K562 (cell line): ENCODE measurements around the gene SELENOT. TPM values are rescaled to one million over a fixed set of nuclear protein-coding genes. Genes with fewer than 3 reads are reported as not detected.

Source experiments
- CC2D1A ChIP-seq: fragments of 450-650 bp; IDR thresholded peaks from 2 replicates; pipeline ENCODE4 v1.6.1; 2017; ENCODE audit warnings: mild to moderate bottlenecking
- CCAR2 ChIP-seq: fragments of 200-400 bp; formaldehyde crosslinking; IDR thresholded peaks from 2 replicates; pipeline ENCODE4 v1.6.1; 2017; ENCODE audit warnings: mild to moderate bottlenecking, low read depth, low read length
- CCNT2 ChIP-seq: IDR thresholded peaks from 2 replicates; pipeline ENCODE4 v1.6.1; 2011; ENCODE audit warnings: borderline replicate concordance, low read depth, mild to moderate bottlenecking, moderate library complexity, mixed read lengths, low read length; ENCODE audit not compliant: insufficient read length; ENCODE audit errors: extremely low read depth
- ELF1 ChIP-seq: fragments of 200-800 bp; sonication (Bioruptor generic); IDR thresholded peaks from 2 replicates; pipeline ENCODE4 v1.6.1; 2016; ENCODE audit warnings: missing genetic modification characterization, missing compliant biosample characterization
- EP400 ChIP-seq: fragments of 450-650 bp; IDR thresholded peaks from 2 replicates; pipeline ENCODE4 v1.6.1; 2017; ENCODE audit warnings: antibody characterized with exemption, mild to moderate bottlenecking, moderate library complexity
- GTF2F1 ChIP-seq: IDR thresholded peaks from 2 replicates; pipeline ENCODE4 v1.6.1; 2011; ENCODE audit warnings: low read depth, low read length, improper control_type of control experiment
- HCFC1 ChIP-seq: IDR thresholded peaks from 2 replicates; pipeline ENCODE4 v1.6.1; 2012; ENCODE audit warnings: low read depth, low read length, improper control_type of control experiment
- L3MBTL2 ChIP-seq: fragments of 450-650 bp; IDR thresholded peaks from 2 replicates; pipeline ENCODE4 v1.6.1; 2016; ENCODE audit warnings: mild to moderate bottlenecking, moderate library complexity
- NBN ChIP-seq: fragments of 450-650 bp; IDR thresholded peaks from 2 replicates; pipeline ENCODE4 v1.6.1; 2016; ENCODE audit warnings: low read depth, mild to moderate bottlenecking
- NFXL1 ChIP-seq: fragments of 450-650 bp; formaldehyde crosslinking; IDR thresholded peaks from 2 replicates; pipeline ENCODE4 v1.4.0; 2021; ENCODE audit warnings: mild to moderate bottlenecking
- PCBP1 ChIP-seq: fragments of 200-400 bp; formaldehyde crosslinking; IDR thresholded peaks from 2 replicates; pipeline ENCODE4 v1.6.1; 2018; ENCODE audit warnings: mild to moderate bottlenecking, low read depth, low read length; ENCODE audit not compliant: poor library complexity, severe bottlenecking
- POLR2G ChIP-seq: fragments of 200-400 bp; formaldehyde crosslinking; IDR thresholded peaks from 2 replicates; pipeline ENCODE4 v1.6.1; 2017; ENCODE audit warnings: low read depth, mild to moderate bottlenecking, antibody characterized with exemption, low read length, moderate library complexity
- RBFOX2 ChIP-seq: fragments of 200-400 bp; formaldehyde crosslinking; IDR thresholded peaks from 2 replicates; pipeline ENCODE4 v1.6.1; 2017; ENCODE audit warnings: low read depth, mild to moderate bottlenecking, low read length, moderate library complexity
- TGIF2 ChIP-seq: sonication (generic); formaldehyde crosslinking; IDR thresholded peaks from 2 replicates; pipeline ENCODE4 v1.8.1; 2022; ENCODE audit warnings: mild to moderate bottlenecking, missing genetic modification reagents, moderate library complexity
- YY1 ChIP-seq, 3 experiments: IDR thresholded peaks; 2 replicates each; pipeline ENCODE4 v1.6.1; 2011; ENCODE audit warnings: low read length in 2 of 3, mild to moderate bottlenecking in 2 of 3, moderate library complexity in 2 of 3, borderline replicate concordance in 1 of 3, control low read depth in 1 of 3, low read depth in 1 of 3; ENCODE audit not compliant: insufficient read depth in 3 of 3, insufficient replicate concordance in 2 of 3, control insufficient read depth in 1 of 3, insufficient read length in 1 of 3; ENCODE audit errors: extremely low read depth in 1 of 3
- ZBTB33 ChIP-seq: sonication (generic); formaldehyde crosslinking; IDR thresholded peaks from 2 replicates; pipeline ENCODE4 v1.8.1; 2023; ENCODE audit warnings: mild to moderate bottlenecking, missing genetic modification reagents
- ZNF431 ChIP-seq: sonication (generic); formaldehyde crosslinking; IDR thresholded peaks from 2 replicates; pipeline ENCODE4 v1.8.0; 2022; ENCODE audit warnings: mild to moderate bottlenecking, missing genetic modification reagents
- polyA plus RNA-seq, 8 experiments: library from polyadenylated mRNA; depleted of rRNA in 4 of 8; stranded (reverse) in 5 of 8; unstranded in 3 of 8; fragments of >200 nt; fragmentation: Nextera tagmentation in 2 of 8; fragmentation: Illumina TruSeq in 1 of 8; extraction: Ambion mirVana in 2 of 8; extraction: Trizol in 1 of 8; gene quantifications; 2 replicates each; pipeline versions ENCODE4 v1.2.1 to v1.2.3, GENCODE V29; 2011 to 2014; ENCODE audit warnings: inconsistent platforms in 1 of 8, missing spikeins in 1 of 8
- total RNA-seq, 7 experiments: library from RNA; depleted of rRNA in 6 of 7; stranded (reverse); fragments of >200 nt in 6 of 7; fragmentation: Illumina TruSeq in 2 of 7; extraction: Trizol in 2 of 7; gene quantifications; 2 replicates each; pipeline versions ENCODE4 v1.2.1 to v1.2.3, GENCODE V29; 2011 to 2021; ENCODE audit warnings: low replicate concordance in 1 of 7
- TF ChIP-seq, protein P1 (sequence below): fragments of 250-450 bp; sonication (Bioruptor Pico); IDR thresholded peaks from 2 replicates; pipeline ENCODE4 v1.4.0; 2020; ENCODE audit warnings: borderline replicate concordance
- TF ChIP-seq, protein P2 (sequence below), 3 experiments: fragments of 200-800 bp in 1 of 3; sonication (Bioruptor generic) in 1 of 3; sonication (generic) in 1 of 3; formaldehyde crosslinking in 1 of 3; IDR thresholded peaks; 2 replicates each; pipeline versions ENCODE4 v1.6.1 to v1.8.0; 2016 to 2022; ENCODE audit warnings: mild to moderate bottlenecking in 2 of 3, missing compliant biosample characterization in 2 of 3, missing genetic modification characterization in 2 of 3, missing genetic modification reagents in 1 of 3

SELENOT gene
- total and polyA plus RNA-seq, 9 of the 15 experiments (the other 6 are each of a cell fraction or from before 2014, with no cell fraction given), result 33.0 to 411 (median 91.9) TPM

- TF ChIP-seq EP400 (peak; percentile 68), PCBP1 (peak; percentile 92), CCNT2 (peak; percentile 79), TGIF2 (0 out of 2 replicates have a peak, but pooled peaks have one; percentile 91), ELF1 (tag) (0 out of 2 replicates have a peak, but pooled peaks have one; percentile 40), RBFOX2 (peak; percentile 100), L3MBTL2 (peak; percentile 84), NBN (peak; percentile 37; the same call in 1 of the 2 replicates), YY1 (IDR thresholded peaks at IDR 0.05; ENCODE audit: borderline replicate concordance in 1 of 3, control insufficient read depth in 1 of 3, extremely low read depth in 1 of 3, insufficient read depth in 3 of 3, insufficient read length in 1 of 3, insufficient replicate concordance in 2 of 3, low read depth in 1 of 3, low read length in 2 of 3) (peak; percentile 52 to 90 (median 80)), POLR2G (peak; percentile 99), NFXL1 (CRISPR knock-in tag) (peak; percentile 23; the same call in 1 of the 2 replicates), HCFC1 (0 out of 2 replicates have a peak, but pooled peaks have one; percentile 28), GTF2F1 (peak; percentile 92), ZBTB33 (CRISPR knock-in tag) (peak; percentile 12; the same call in 1 of the 2 replicates), CC2D1A (no peak), CCAR2 (no peak), ZNF431 (peak; percentile 69; the same call in 1 of the 2 replicates)
- TF ChIP-seq, protein P1, sequence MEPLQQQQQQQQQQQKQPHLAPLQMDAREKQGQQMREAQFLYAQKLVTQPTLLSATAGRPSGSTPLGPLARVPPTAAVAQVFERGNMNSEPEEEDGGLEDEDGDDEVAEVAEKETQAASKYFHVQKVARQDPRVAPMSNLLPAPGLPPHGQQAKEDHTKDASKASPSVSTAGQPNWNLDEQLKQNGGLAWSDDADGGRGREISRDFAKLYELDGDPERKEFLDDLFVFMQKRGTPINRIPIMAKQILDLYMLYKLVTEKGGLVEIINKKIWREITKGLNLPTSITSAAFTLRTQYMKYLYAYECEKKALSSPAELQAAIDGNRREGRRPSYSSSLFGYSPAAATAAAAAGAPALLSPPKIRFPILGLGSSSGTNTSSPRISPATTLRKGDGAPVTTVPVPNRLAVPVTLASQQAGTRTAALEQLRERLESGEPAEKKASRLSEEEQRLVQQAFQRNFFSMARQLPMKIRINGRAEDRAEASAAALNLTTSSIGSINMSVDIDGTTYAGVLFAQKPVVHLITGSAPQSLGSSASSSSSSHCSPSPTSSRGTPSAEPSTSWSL (CRISPR knock-in tag), result 0 out of 2 replicates have a peak, but pooled peaks have one; percentile 8
- TF ChIP-seq, protein P2, sequence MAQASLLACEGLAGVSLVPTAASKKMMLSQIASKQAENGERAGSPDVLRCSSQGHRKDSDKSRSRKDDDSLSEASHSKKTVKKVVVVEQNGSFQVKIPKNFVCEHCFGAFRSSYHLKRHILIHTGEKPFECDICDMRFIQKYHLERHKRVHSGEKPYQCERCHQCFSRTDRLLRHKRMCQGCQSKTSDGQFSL (CRISPR knock-in tag; IDR thresholded peaks at IDR 0.05), result no peak; the same call in 1 of the 2 replicates
- TF ChIP-seq, protein P2 (tag; IDR thresholded peaks at IDR 0.05), result no peak
Measured at GRCh38 chr3:150603153-150603979, at the start of gene SELENOT (continued).
